NB4 (cell line): ENCODE results near the gene CARD9.

Experiments used
- CTCF ChIP-seq: IDR thresholded peaks from one replicate; pipeline ENCODE4 v1.5.1; 2012; ENCODE audit warnings: low read depth, low read length
- MYC ChIP-seq: IDR thresholded peaks from 2 replicates; pipeline ENCODE4 v1.6.1; 2011; ENCODE audit warnings: low read depth, low read length
- POLR2A ChIP-seq: IDR thresholded peaks from 2 replicates; pipeline ENCODE4 v1.6.1; 2011; ENCODE audit warnings: mild to moderate bottlenecking; ENCODE audit not compliant: insufficient read length; ENCODE audit errors: extremely low read depth

DNA sequence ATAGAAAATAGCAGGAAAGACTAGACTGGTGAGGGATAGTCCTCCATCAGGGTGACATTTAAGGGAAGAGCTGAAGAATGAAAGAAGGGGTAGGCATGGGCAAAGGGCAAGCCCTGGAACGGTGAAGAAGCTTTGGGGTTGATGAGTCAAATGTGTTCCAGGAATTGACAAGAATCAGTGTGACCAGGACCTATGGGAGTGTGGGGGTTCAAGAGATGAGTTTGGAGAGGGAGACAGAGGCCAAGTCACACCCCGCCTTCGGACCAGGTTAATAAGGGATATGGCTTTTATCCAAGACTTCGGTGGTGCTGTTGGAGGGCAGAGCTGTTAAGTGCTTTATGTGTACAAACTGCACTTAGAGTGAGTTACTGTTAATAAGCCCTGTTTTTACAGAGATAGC, 37.9 kb upstream of the CARD9 start:
- no peak for TF ChIP-seq MYC
- no peak for TF ChIP-seq CTCF
- TF ChIP-seq POLR2A: no peak
